ENCODE data around the gene FKBP2. TPM values are rescaled to one million over a fixed set of nuclear protein-coding genes. Genes with fewer than 3 reads are reported as not detected.

FKBP2 gene
- total and polyA plus RNA-seq, 2 of the 13 experiments (the other 11 are each of a cell fraction or from before 2014, with no cell fraction given) = 30.1 to 53.3 TPM

GRCh38 chr11:64284962-64285884 lies 44.3 kb downstream of the FKBP2 start, which contains the start of gene GPR137 (continued):
- TF ChIP-seq NR3C1 (CRISPR knock-in tag; IDR thresholded peaks at IDR 0.05) (no peak), EEA1 (CRISPR knock-in tag; IDR thresholded peaks at IDR 0.05; ENCODE audit: borderline replicate concordance) (no peak), ZNF543 (CRISPR knock-in tag; IDR thresholded peaks at IDR 0.05) (no peak), RCOR2 (CRISPR knock-in tag; IDR thresholded peaks at IDR 0.05) (no peak), CREM (IDR thresholded peaks at IDR 0.05) (no peak), CREM (CRISPR knock-in tag; IDR thresholded peaks at IDR 0.05) (no peak), PRDM10 (CRISPR knock-in tag; IDR thresholded peaks at IDR 0.05; ENCODE audit: low read depth) (no peak), ZNF616 (CRISPR knock-in tag; IDR thresholded peaks at IDR 0.05; ENCODE audit: low read depth) (no peak), BATF2 (CRISPR knock-in tag; IDR thresholded peaks at IDR 0.05) (no peak), SIX1 (CRISPR knock-in tag; IDR thresholded peaks at IDR 0.05; ENCODE audit: borderline replicate concordance) (no peak), ISX (CRISPR knock-in tag; conservative IDR thresholded peaks at IDR 0.05) (no peak), AFF4 (CRISPR knock-in tag; IDR thresholded peaks at IDR 0.05) (no peak), KLF11 (CRISPR knock-in tag; IDR thresholded peaks at IDR 0.05) (no peak), ZUFSP (CRISPR knock-in tag; IDR thresholded peaks at IDR 0.05; ENCODE audit: borderline replicate concordance) (no peak), MTA3 (CRISPR knock-in tag; IDR thresholded peaks at IDR 0.05) (no peak), HCFC1 (IDR thresholded peaks at IDR 0.05; ENCODE audit: low read depth, low read length) (peak; percentile 27; the same call in 1 of the 2 replicates), MAFF (IDR thresholded peaks at IDR 0.05; ENCODE audit: low read depth, low read length) (no peak), SIN3B (IDR thresholded peaks at IDR 0.05; ENCODE audit: low read length) (peak; percentile 42; the same call in 1 of the 2 replicates), ZNF629 (CRISPR knock-in tag; conservative IDR thresholded peaks at IDR 0.05) (no peak), ZNF33B (CRISPR knock-in tag; IDR thresholded peaks at IDR 0.05) (no peak), NCOA5 (CRISPR knock-in tag; IDR thresholded peaks at IDR 0.05) (no peak)

Data from HepG2 (cell line).